ENCODE results near the gene MAPT. TPM values are rescaled to one million over a fixed set of nuclear protein-coding genes. Genes with fewer than 3 reads are reported as not detected.

MAPT gene
- total and polyA plus RNA-seq, 2 of the 13 experiments (the other 11 are each of a cell fraction or from before 2014, with no cell fraction given) = 2.1 to 2.8 TPM

- TF ChIP-seq ZNF891 (CRISPR knock-in tag; IDR thresholded peaks at IDR 0.05) (peak; percentile 67; the same call in 1 of the 2 replicates), PCBP1 (IDR thresholded peaks at IDR 0.05; ENCODE audit: borderline replicate concordance, low read depth, low read length) (no peak), NFAT5 (CRISPR knock-in tag; IDR thresholded peaks at IDR 0.05) (no peak), ZNF414 (CRISPR knock-in tag; IDR thresholded peaks at IDR 0.05) (no peak), ETV6 (CRISPR knock-in tag; conservative IDR thresholded peaks at IDR 0.05) (no peak; the same call in 1 of the 2 replicates), CCAR2 (optimal IDR thresholded peaks at IDR 0.05; ENCODE audit: low read depth, low read length) (no peak), PAXIP1 (CRISPR knock-in tag; conservative IDR thresholded peaks at IDR 0.05) (0 out of 2 replicates have a peak, but pooled peaks have one; percentile 7), HMG20A (CRISPR knock-in tag; IDR thresholded peaks at IDR 0.05; ENCODE audit: borderline replicate concordance) (peak; percentile 45; the same call in 1 of the 2 replicates), SMC3 (IDR thresholded peaks at IDR 0.05; ENCODE audit: low read length) (peak; percentile 94), E2F1 (CRISPR knock-in tag; IDR thresholded peaks at IDR 0.05) (no peak), ZNF431 (CRISPR knock-in tag; IDR thresholded peaks at IDR 0.05; ENCODE audit: borderline replicate concordance, low read depth) (no peak), CENPX (CRISPR knock-in tag; IDR thresholded peaks at IDR 0.05) (no peak), NKX3-1 (CRISPR knock-in tag; IDR thresholded peaks at IDR 0.05) (no peak), ZNF710 (CRISPR knock-in tag; IDR thresholded peaks at IDR 0.05; ENCODE audit: borderline replicate concordance) (peak; percentile 55; the same call in 1 of the 2 replicates), ZNF251 (CRISPR knock-in tag; IDR thresholded peaks at IDR 0.05) (0 out of 2 replicates have a peak, but pooled peaks have one; percentile 0), TEAD3 (CRISPR knock-in tag; optimal IDR thresholded peaks at IDR 0.05; ENCODE audit: borderline replicate concordance) (peak; percentile 51)
These were observed 108.1 kb downstream of the MAPT start (continued) for GRCh38 chr17:46002311-46002972.

Data from HepG2 (cell line).